ENCODE measurements around the gene MPP2.

GRCh38 chr17:43920500-43921095 is 13.3 kb upstream of the MPP2 start:
- TF ChIP-seq EZH2 (IDR thresholded peaks at IDR 0.05): no peak
- TF ChIP-seq POLR2AphosphoS5 (IDR thresholded peaks at IDR 0.05; ENCODE audit: borderline replicate concordance, low read depth, low read length): no peak
